ACC112 (cell line): ENCODE data around the gene WBP2.
A peak's percentile ranks its signal among the peaks of the same experiment; 100 is the strongest.
"Not testable (repeated sequence)": the region's sequence is repeated elsewhere in the genome, so short reads cannot be mapped to it uniquely, and the experiment has no call there.

Source experiments
- H2AFZ ChIP-seq: fragments of 200-600 bp; sonication (generic); one replicate; pipeline ENCODE4 v1.6.0; 2017; ENCODE audit warnings: antibody characterized with exemption, low read length; ENCODE audit not compliant: unreplicated experiment
- H3K27ac ChIP-seq: fragments of 200-600 bp; sonication (generic); 2 replicates; pipeline ENCODE4 v1.5.1; 2014; ENCODE audit warnings: low read depth, mild to moderate bottlenecking, antibody characterized with exemption, low read length, moderate library complexity
- H3K27me3 ChIP-seq: fragments of 200-600 bp; sonication (generic); 2 replicates; pipeline ENCODE4 v1.6.1; 2014; ENCODE audit warnings: mild to moderate bottlenecking, antibody characterized with exemption, low read length, moderate library complexity, mixed read lengths; ENCODE audit not compliant: insufficient read depth
- H3K36me3 ChIP-seq: fragments of 200-600 bp; sonication (generic); 2 replicates; pipeline ENCODE4 v1.6.1; 2016; ENCODE audit warnings: mild to moderate bottlenecking, antibody characterized with exemption, low read length, moderate library complexity, mixed read lengths; ENCODE audit not compliant: insufficient read depth
- H3K4me1 ChIP-seq: fragments of 200-600 bp; sonication (generic); one replicate; pipeline ENCODE4 v1.6.1; 2016; ENCODE audit warnings: low read length, mixed read lengths; ENCODE audit not compliant: insufficient read depth, unreplicated experiment, control insufficient read depth
- H3K4me3 ChIP-seq: fragments of 200-600 bp; sonication (generic); 2 replicates; pipeline ENCODE4 v1.5.1; 2014; ENCODE audit warnings: mild to moderate bottlenecking, low read depth, low read length
- H3K79me2 ChIP-seq: fragments of 200-600 bp; sonication (generic); one replicate; pipeline ENCODE4 v1.6.0; 2016; ENCODE audit warnings: low read length; ENCODE audit not compliant: control insufficient read depth, unreplicated experiment, insufficient read depth

The WBP2 gene

GRCh38 chr17:75885860-75886259 lies 30.7 kb upstream of the WBP2 start:
- not testable (repeated sequence) for H3K79me2 ChIP-seq, H3K36me3 ChIP-seq, H3K4me1 ChIP-seq, H2AFZ ChIP-seq, H3K4me3 ChIP-seq, H3K27me3 ChIP-seq, H3K27ac ChIP-seq

- Histone ChIP-seq H3K4me3 (no peak overlapping the region), H2AFZ (no peak overlapping the region), H3K36me3 (no peaks in the 10 kb centered on the region), H3K27ac (no peak overlapping the region), H3K4me1 (no peaks in the 10 kb centered on the region), H3K27me3 (no peaks in the 10 kb centered on the region), H3K79me2 (no peaks in the 10 kb centered on the region)
These were observed 30.3 kb upstream of the WBP2 start for GRCh38 chr17:75885431-75885830.

- Histone ChIP-seq H3K4me1 (peaks cover under 1% of the 10 kb centered on the region), H3K36me3 (no peaks in the 10 kb centered on the region), H3K27me3 (no peaks in the 10 kb centered on the region), H3K27ac (no peak overlapping the region), H3K79me2 (no peaks in the 10 kb centered on the region), H2AFZ (no peak overlapping the region), H3K4me3 (no peak overlapping the region)
These were observed 26.7 kb upstream of the WBP2 start for GRCh38 chr17:75881678-75882454.

GRCh38 chr17:75880266-75880665 lies 25.1 kb upstream of the WBP2 start:
- peaks cover 16% of the 10 kb centered on the region for H3K4me1 ChIP-seq
- H3K79me2 ChIP-seq: no peaks in the 10 kb centered on the region
- H3K27me3 ChIP-seq: no peaks in the 10 kb centered on the region
- no peak overlapping the region for H2AFZ ChIP-seq
- no peak overlapping the region for H3K4me3 ChIP-seq
- H3K36me3 ChIP-seq: no peaks in the 10 kb centered on the region
- no peak overlapping the region for H3K27ac ChIP-seq

- Histone ChIP-seq H3K4me3 (peak within 1 kb of the TSS; percentile 85), H3K36me3 (no peaks in the 10 kb centered on the region), H3K27ac (peak within 1 kb of the TSS; percentile 91), H2AFZ (peak within 1 kb of the TSS; percentile 46), H3K79me2 (no peaks in the 10 kb centered on the region), H3K27me3 (no peaks in the 10 kb centered on the region), H3K4me1 (peaks cover 24% of the 10 kb centered on the region)
These were observed 23.3 kb upstream of the WBP2 start, which contains the start of gene TRIM47 for GRCh38 chr17:75878174-75878998. TSS of gene TRIM47 (minus strand) at chr17:75878581. CDS start at chr17:75878548, 33 bp downstream.

- Histone ChIP-seq H3K27me3 (no peaks in the 10 kb centered on the region), H3K4me1 (peaks cover 29% of the 10 kb centered on the region), H3K4me3 (peak overlapping the region; percentile 85), H3K27ac (peak overlapping the region; percentile 91), H3K79me2 (no peaks in the 10 kb centered on the region), H3K36me3 (no peaks in the 10 kb centered on the region), H2AFZ (peak overlapping the region; percentile 46)
These were observed 22.6 kb upstream of the WBP2 start for GRCh38 chr17:75877752-75878173.

- Histone ChIP-seq H2AFZ (peak overlapping the region; percentile 15), H3K27ac (peak overlapping the region; percentile 91), H3K79me2 (no peaks in the 10 kb centered on the region), H3K4me3 (peak overlapping the region; percentile 85), H3K36me3 (no peaks in the 10 kb centered on the region), H3K4me1 (peaks cover 35% of the 10 kb centered on the region), H3K27me3 (no peaks in the 10 kb centered on the region)
These were observed 22.0 kb upstream of the WBP2 start for GRCh38 chr17:75876938-75877751.

- no peak overlapping the region for H2AFZ ChIP-seq
- peak overlapping the region; percentile 85 for H3K4me3 ChIP-seq
- H3K27ac ChIP-seq: peak overlapping the region; percentile 91
These were observed 21.2 kb upstream of the WBP2 start for GRCh38 chr17:75876190-75876937.

GRCh38 chr17:75875940-75876189 lies 20.7 kb upstream of the WBP2 start:
- Histone ChIP-seq H3K79me2 (no peaks in the 10 kb centered on the region), H3K27me3 (no peaks in the 10 kb centered on the region), H3K4me1 (peaks cover 35% of the 10 kb centered on the region), H3K36me3 (no peaks in the 10 kb centered on the region), H2AFZ (no peak overlapping the region), H3K4me3 (peak overlapping the region; percentile 85), H3K27ac (peak overlapping the region; percentile 91)

More at GRCh38 chr17:75876190-75876937, 21.2 kb upstream of the WBP2 start:
- no peaks in the 10 kb centered on the region for H3K27me3 ChIP-seq
- H3K36me3 ChIP-seq: no peaks in the 10 kb centered on the region
- H3K4me1 ChIP-seq: peaks cover 35% of the 10 kb centered on the region
- no peaks in the 10 kb centered on the region for H3K79me2 ChIP-seq
